GM06990 (cell line): Measurements from ENCODE around the gene KCNK5.

Experiments used
- DNase-seq: peaks from one replicate; pipeline ENCODE4 v3.0.0-alpha.2; 2011; ENCODE audit not compliant: insufficient read length; ENCODE audit errors: extremely low read depth
- H3K27me3 ChIP-seq: replicated peaks from 2 replicates; pipeline ENCODE4 v1.6.0; 2011; ENCODE audit warnings: low read length; ENCODE audit not compliant: control insufficient read depth, insufficient read depth
- H3K36me3 ChIP-seq: 2 replicates; pipeline ENCODE4 v1.5.1; 2011; ENCODE audit warnings: low read length; ENCODE audit not compliant: control insufficient read depth, insufficient read depth
- H3K4me3 ChIP-seq: replicated peaks from 2 replicates; pipeline ENCODE4 v1.5.1; 2011; ENCODE audit warnings: low read depth, mild to moderate bottlenecking, control low read depth, low read length
- CTCF ChIP-seq: IDR thresholded peaks from 2 replicates; pipeline ENCODE4 v1.5.1; 2011; ENCODE audit warnings: low read length, control low read depth, mild to moderate bottlenecking, inconsistent platforms; ENCODE audit not compliant: insufficient read depth, poor library complexity, severe bottlenecking

Gene KCNK5

GRCh38 chr6:39199976-39200375 is 29.3 kb downstream of the KCNK5 start:
- no peak for TF ChIP-seq CTCF
- DNase-seq, result no peak
- H3K4me3 ChIP-seq, result no peak overlapping the region

GRCh38 chr6:39199231-39199940 is 29.9 kb downstream of the KCNK5 start:
- no peak for DNase-seq
- no peaks in the 10 kb centered on the region for H3K27me3 ChIP-seq
- no peaks in the 10 kb centered on the region for H3K36me3 ChIP-seq
- TF ChIP-seq CTCF, result no peak
- no peak overlapping the region for H3K4me3 ChIP-seq

More at GRCh38 chr6:39199976-39200375, 29.3 kb downstream of the KCNK5 start:
- Histone ChIP-seq H3K36me3 (no peaks in the 10 kb centered on the region), H3K27me3 (no peaks in the 10 kb centered on the region)

- DNase-seq, result no peak
Observed at GRCh38 chr6:39198528-39198927, 30.7 kb downstream of the KCNK5 start.

GRCh38 chr6:39197922-39198500 is 31.3 kb downstream of the KCNK5 start:
- TF ChIP-seq CTCF, result no peak
- Histone ChIP-seq H3K36me3 (no peaks in the 10 kb centered on the region), H3K4me3 (no peak overlapping the region), H3K27me3 (no peaks in the 10 kb centered on the region)
- no peak for DNase-seq

More at GRCh38 chr6:39198528-39198927, 30.7 kb downstream of the KCNK5 start:
- no peak for TF ChIP-seq CTCF
- no peaks in the 10 kb centered on the region for H3K36me3 ChIP-seq
- H3K27me3 ChIP-seq, result no peaks in the 10 kb centered on the region
- no peak overlapping the region for H3K4me3 ChIP-seq

GRCh38 chr6:39197521-39197920 is 31.8 kb downstream of the KCNK5 start:
- no peak overlapping the region for H3K4me3 ChIP-seq
- TF ChIP-seq CTCF, result no peak
- DNase-seq, result no peak

More at GRCh38 chr6:39197521-39197920, 31.8 kb downstream of the KCNK5 start:
- H3K36me3 ChIP-seq, result no peaks in the 10 kb centered on the region
- H3K27me3 ChIP-seq, result no peaks in the 10 kb centered on the region
